Motor neuron (in vitro differentiated cells): ENCODE results near the gene HOXC4. TPM values are rescaled to one million over a fixed set of nuclear protein-coding genes. Genes with fewer than 3 reads are reported as not detected.

Experiments used
- ATAC-seq, 8 experiments: fragments of 200-7000 bp; cut with Tn5 transposase; replicated peaks in 6 of 8; 2 replicates each; pipeline ENCODE4 v1.8.0; 2021; ENCODE audit warnings: mild to moderate bottlenecking in 8 of 8, moderate library complexity in 8 of 8
- H3K27ac ChIP-seq, 2 donors: fragments of 250-450 bp; sonication (Bioruptor Pico); 2 replicates each; pipeline ENCODE4 v1.9.0; 2021; ENCODE audit warnings: antibody characterized with exemption in 2 of 2, mild to moderate bottlenecking in 2 of 2, moderate library complexity in 1 of 2
- H3K4me1 ChIP-seq, 2 donors: fragments of 250-450 bp; sonication (Bioruptor Pico); replicated peaks in 1 of 2; 2 replicates each; pipeline ENCODE4 v1.6.1; 2021; ENCODE audit warnings: antibody characterized with exemption in 2 of 2, mild to moderate bottlenecking in 2 of 2, moderate library complexity in 1 of 2
- H3K4me3 ChIP-seq, 5 donors: fragments of 250-450 bp; sonication (Bioruptor Pico); 2 replicates each; pipeline ENCODE4 v1.9.0; 2021; ENCODE audit warnings: antibody characterized with exemption in 5 of 5, mild to moderate bottlenecking in 5 of 5, moderate library complexity in 4 of 5
- WGBS, 10 experiments: fragments of 450-650 bp; shearing (Covaris generic); methylation state at CpG; one replicate each; pipeline ENCODE4 v1.0.0; 2022; 5-methylcytosine and 5-hydroxymethylcytosine counted together
- in situ Hi-C, 9 experiments: fragments of 400-800 bp; cut with MboI; loops; one replicate each; pipeline ENCODE4 v1.15.0; 2021; ENCODE audit warnings: low sequenced_read_pairs in 9 of 9, low pct_unique_long_range_greater_than_20kb in 2 of 9; ENCODE audit not compliant: unreplicated experiment in 9 of 9
- total RNA-seq, 8 experiments: library from RNA; unstranded; fragments of 300-600 nt; gene quantifications; 2 replicates each; pipeline versions ENCODE4 v1.2.3 to v1.2.4, GENCODE V29; 2022

Gene HOXC4
- total RNA-seq = 10 to 100 TPM in 7 of 8 experiments, 1 to 10 TPM in 1; 9.5 to 73.9 (median 40.4) TPM

DNA sequence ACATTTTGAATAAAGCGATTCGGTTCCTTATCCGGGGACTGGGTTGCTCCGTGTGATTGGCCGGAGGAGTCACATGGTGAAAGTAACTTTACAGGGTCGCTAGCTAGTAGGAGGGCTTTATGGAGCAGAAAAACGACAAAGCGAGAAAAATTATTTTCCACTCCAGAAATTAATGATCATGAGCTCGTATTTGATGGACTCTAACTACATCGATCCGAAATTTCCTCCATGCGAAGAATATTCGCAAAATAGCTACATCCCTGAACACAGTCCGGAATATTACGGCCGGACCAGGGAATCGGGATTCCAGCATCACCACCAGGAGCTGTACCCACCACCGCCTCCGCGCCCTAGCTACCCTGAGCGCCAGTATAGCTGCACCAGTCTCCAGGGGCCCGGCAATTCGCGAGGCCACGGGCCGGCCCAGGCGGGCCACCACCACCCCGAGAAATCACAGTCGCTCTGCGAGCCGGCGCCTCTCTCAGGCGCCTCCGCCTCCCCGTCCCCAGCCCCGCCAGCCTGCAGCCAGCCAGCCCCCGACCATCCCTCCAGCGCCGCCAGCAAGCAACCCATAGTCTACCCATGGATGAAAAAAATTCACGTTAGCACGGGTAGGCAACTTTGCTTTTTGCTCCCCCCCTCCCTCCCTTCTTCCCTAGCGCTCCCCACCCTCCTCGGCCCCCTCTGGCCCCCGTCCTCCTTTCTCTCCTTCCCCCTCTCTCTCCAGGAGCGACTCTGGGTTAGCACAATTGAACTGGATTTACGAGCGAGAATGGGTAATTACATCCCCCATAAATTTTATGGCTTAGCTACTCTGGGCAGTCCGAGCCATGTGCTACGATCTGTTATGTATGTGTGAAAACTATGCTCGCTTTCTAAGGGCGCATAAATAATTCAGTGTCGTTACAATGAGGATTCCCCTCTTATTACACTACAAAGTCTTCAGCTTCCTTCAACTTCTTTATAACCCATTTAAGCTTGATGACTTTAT is at the start of gene HOXC4:
TSS of gene HOXC4 (plus strand) at position 85 of the 991 bp plus-strand sequence. CDS start at position 173, 88 bp downstream.
- Histone ChIP-seq H3K27ac (peak within 1 kb of the TSS; percentile 95 to 97), H3K4me1 (peaks cover 58 to 89% of the 10 kb centered on the region in 2 donors), H3K4me3 (peak within 1 kb of the TSS; percentile 36 to 67 (median 49))
- in situ Hi-C loops = no loop called here
- ATAC-seq = peak in 7 of 8 experiments; percentile 12 to 78 (median 47)
- 4 to 100% (median 8%) methylated on average over 2 to 15 of the region's 52 CpGs; no CpG with 5 or more reads in 5 of the 10 experiments for WGBS, 10 experiments

DNA sequence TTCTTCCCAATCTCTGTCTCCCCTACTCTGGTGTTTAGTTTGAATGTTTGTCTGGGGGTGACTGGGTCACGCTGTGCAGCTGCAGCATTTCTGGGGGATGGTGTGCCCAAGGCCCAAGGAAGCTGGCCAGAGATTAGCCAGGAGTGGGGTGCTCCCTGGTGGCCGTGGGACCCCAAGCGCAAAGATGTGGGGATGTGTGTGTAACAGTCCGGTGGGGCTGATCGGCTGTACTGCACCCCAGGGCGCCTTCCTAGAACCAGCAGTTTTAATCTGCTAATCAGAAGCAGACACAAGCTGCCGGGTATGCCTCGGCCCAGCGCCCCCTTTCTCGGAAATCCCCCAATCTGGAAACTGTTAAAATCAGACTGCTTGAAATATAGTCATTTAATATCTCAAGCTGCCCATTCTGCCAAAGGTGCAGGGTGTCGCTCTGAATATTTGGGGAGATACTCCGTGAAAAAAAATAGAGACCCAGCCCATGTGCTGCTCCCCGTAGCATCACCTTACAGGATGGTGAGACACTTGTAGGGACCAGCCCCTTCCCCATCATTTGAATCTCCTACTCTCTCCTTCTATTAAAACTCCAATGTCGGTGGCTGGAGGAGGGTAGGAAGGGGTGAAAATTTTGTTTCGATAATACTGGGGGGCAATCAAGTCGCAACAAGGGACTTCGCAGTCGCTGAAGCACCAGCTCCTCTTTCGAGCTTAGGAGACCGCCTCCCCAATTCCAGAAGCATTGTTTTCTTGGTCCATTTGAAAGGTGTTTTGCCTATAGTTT is 49.4 kb upstream of the HOXC4 start:
- no peak for ATAC-seq
- WGBS, 10 experiments = 20 to 67% (median 47%) methylated on average over 1 to 16 of the region's 20 CpGs; no CpG with 5 or more reads in 1 of the 10 experiments
- Histone ChIP-seq H3K4me3 (no peak overlapping the region), H3K4me1 (peaks cover 7 to 13% of the 10 kb centered on the region in 2 donors), H3K27ac (no peak overlapping the region)
- in situ Hi-C loops = loop anchor here in 4 of 9 experiments (10.0 to 25.0 kb wide), 3 partner anchors 201 to 383 kb away; partner anchors contain the start of genes GPR84 (in 2 of the 4) and ZNF385A (in 1 of the 4)

DNA sequence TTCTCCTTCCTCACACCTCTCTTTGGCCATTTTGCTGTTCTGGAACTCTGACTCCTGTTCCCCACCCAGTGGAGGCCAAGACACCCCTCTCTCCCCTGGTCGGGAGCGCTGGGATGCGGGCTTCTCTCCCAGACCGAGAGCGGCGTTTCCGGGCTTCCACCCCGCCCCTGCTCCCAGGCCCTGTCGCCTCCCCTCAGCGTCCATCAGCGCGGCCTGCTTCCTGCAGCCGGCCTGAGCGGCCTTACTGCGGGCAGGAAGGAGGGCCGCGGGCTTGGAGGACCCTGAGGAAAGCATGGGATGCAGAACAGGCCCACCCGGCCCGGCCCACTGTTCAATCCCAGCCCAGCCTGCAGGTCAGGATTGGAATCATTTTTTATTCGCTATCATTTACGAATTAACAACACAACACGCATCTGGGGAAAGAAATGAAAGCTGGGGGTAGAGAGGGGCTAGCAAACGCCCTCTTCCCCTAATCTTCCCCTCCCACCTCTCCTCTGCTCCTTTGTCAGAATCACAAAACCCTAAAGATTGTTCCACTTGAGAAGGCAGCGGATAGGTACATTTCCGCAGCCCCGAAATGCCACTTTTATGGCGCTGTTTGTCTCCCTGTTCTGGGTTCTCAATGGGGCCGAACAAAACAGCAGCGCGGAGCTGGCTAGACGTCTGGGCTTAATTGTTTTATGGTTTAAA is 48.6 kb upstream of the HOXC4 start:
- no peak overlapping the region for H3K4me3 ChIP-seq
- WGBS, 10 experiments = 3 to 67% (median 40%) methylated on average over 3 to 9 of the region's 31 CpGs; no CpG with 5 or more reads in 3 of the 10 experiments
- in situ Hi-C loops = loop anchor here in 4 of 9 experiments (10.0 to 25.0 kb wide), 3 partner anchors 200 to 382 kb away; partner anchors contain the start of genes GPR84 (in 2 of the 4) and ZNF385A (in 1 of the 4)
- no peak overlapping the region for H3K27ac ChIP-seq
- peaks cover 10 to 17% of the 10 kb centered on the region in 2 donors for H3K4me1 ChIP-seq
- ATAC-seq = peak in 2 of 8 experiments; percentile 4 to 7

DNA sequence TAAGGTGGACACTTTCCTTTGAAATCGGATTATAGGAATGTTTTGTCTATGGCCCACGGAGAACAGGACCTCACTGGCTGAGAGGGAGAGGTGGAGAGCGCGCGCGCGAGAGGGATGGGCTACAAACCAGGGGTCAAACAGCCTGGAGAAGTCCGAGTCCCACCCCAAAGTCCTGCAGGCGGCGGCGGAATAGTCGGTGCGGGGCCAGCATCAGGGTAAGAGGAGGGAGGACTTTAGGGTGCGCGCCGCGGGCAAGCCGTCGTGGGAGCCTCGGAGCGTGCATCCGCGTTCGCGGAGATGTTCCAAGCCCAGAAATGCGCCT is 48.1 kb upstream of the HOXC4 start:
- peaks cover 10 to 16% of the 10 kb centered on the region in 2 donors for H3K4me1 ChIP-seq
- no peak overlapping the region for H3K27ac ChIP-seq
- no peak overlapping the region for H3K4me3 ChIP-seq
- in situ Hi-C loops = loop anchor here in 4 of 9 experiments (10.0 to 25.0 kb wide), 3 partner anchors 199 to 382 kb away; partner anchors contain the start of genes GPR84 (in 2 of the 4) and ZNF385A (in 1 of the 4)
- ATAC-seq = peak in 2 of 8 experiments; percentile 4 to 6
- WGBS, 10 experiments = 0 to 52% (median 6%) methylated on average over 1 to 16 of the region's 26 CpGs; no CpG with 5 or more reads in 1 of the 10 experiments

DNA sequence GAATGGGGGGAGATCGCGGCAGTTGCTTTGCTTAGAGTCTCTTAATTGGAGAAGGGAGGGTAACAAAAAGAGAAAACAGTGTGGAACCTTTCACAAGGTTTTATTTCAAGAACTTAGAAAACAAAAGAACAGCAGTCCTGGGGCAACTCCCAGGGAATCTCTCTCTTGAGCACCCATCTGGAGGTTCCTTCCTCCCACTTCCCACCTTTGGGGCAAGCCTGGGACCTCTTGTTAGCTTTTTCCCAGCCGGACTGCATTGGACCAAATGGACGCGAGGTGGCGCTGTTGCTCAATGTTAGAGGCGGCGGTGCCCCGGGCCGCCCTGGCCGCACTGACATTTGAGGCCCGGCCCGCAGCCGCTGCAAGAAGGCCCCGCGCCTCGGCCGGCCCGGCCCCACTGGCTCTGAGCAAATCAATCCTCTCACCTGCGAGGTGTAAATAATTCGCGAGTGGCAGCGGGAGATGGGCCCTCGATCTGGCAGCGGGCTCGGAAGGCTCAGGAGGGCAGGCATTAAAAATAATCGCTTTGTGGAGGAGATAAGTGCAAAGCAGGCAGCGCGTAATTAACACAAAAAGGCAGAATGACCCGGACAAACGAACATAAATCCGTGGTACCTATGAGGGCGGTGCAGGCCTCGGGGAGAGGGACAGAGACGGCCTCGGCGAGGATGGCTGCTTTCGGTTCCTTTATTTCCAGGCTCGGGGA is 47.6 kb upstream of the HOXC4 start:
- WGBS, 10 experiments = 2 to 53% (median 12%) methylated on average over 3 to 25 of the region's 39 CpGs; no CpG with 5 or more reads in 2 of the 10 experiments
- Histone ChIP-seq H3K27ac (no peak overlapping the region), H3K4me1 (peaks cover 10 to 13% of the 10 kb centered on the region in 2 donors), H3K4me3 (peak overlapping the region in 2 of 5 donors; percentile 5 to 19)
- peak; percentile 57 to 87 (median 74) for ATAC-seq
- in situ Hi-C loops = loop anchor here in 4 of 9 experiments (10.0 to 25.0 kb wide), 3 partner anchors 199 to 381 kb away; partner anchors contain the start of genes GPR84 (in 2 of the 4) and ZNF385A (in 1 of the 4)

DNA sequence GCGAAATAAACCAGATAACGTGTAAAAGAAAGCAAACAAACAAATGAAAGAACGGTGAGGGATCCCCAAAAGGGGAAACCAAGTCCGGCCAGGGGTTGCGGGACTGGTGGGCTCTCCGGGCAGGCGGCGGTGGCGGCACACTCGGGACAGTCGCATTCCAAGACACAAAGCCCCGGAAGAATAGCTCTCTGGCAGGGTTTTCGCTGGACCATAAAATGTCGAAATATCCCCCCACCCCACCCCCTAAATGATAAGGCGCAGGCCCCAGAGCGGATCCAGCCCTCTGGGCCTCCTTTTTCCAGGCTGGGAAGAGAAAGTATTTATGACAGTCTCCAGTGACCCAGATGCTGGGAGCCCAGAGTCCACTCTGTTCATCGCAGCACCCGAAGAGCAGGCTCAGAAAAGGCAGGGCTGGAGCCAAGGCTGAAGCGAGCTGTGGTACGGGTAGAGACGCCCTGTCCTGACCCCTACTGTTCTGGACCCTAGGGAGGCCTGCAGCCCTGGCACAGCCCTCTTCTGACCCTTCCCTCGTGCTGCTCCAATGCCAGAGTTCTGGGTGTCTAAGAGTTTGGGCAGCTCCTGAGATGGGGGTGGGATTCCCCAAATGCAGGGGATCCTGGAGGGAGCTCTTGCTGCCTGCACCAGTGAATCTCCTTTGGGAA is 46.9 kb upstream of the HOXC4 start:
- H3K4me1 ChIP-seq = peaks cover 10 to 13% of the 10 kb centered on the region in 2 donors
- H3K27ac ChIP-seq = no peak overlapping the region
- no peak overlapping the region for H3K4me3 ChIP-seq
- 10 to 100% (median 26%) methylated on average over 1 to 8 of the region's 22 CpGs; no CpG with 5 or more reads in 4 of the 10 experiments for WGBS, 10 experiments
- ATAC-seq = no peak
- in situ Hi-C loops = loop anchor here in 4 of 9 experiments (10.0 to 25.0 kb wide), 3 partner anchors 198 to 381 kb away; partner anchors contain the start of genes GPR84 (in 2 of the 4) and ZNF385A (in 1 of the 4)

DNA sequence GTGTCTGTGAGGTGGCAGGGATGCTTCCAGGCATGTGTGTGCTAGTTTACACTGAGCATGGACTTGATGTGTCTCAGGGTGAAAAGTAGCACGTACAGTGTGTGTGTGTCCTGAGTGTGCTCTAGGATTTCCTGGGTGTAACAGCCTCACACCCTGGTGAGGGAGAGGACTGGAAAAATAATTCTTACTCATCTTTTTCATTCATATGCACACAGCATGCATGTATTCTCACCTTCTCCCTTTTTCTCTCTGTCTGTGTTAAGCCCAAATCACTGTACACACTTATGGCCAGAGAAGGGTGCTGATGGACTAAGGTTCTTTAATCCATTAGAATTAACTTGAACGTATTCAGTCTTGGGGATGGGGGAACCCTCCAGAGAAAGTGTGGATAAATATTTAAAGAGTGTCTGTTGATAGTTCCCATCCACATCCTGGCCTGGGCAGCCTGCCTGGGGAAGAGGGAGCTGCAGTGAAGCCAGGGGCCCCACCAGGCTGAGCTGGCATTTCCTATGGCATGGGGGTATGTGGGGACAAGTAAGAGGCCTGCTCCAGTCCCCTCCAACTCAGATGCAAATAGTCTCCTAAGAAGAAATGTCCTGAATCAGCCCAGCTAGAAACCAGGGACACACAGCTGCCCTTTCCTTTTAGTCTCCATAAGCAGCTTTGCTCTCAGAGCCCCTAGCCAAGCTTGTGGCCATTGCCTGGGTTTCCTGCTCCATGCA is 45.9 kb upstream of the HOXC4 start:
- H3K4me3 ChIP-seq = no peak overlapping the region
- in situ Hi-C loops = loop anchor here in 4 of 9 experiments (10.0 to 25.0 kb wide), 3 partner anchors 197 to 380 kb away; partner anchors contain the start of genes GPR84 (in 2 of the 4) and ZNF385A (in 1 of the 4)
- 40 to 100% (median 58%) methylated on average over 1 to 2 of the region's 2 CpGs; no CpG with 5 or more reads in 6 of the 10 experiments for WGBS, 10 experiments
- peak in 1 of 8 experiments; percentile 4 for ATAC-seq
- H3K4me1 ChIP-seq = peaks cover 10 to 13% of the 10 kb centered on the region in 2 donors
- no peak overlapping the region for H3K27ac ChIP-seq

DNA sequence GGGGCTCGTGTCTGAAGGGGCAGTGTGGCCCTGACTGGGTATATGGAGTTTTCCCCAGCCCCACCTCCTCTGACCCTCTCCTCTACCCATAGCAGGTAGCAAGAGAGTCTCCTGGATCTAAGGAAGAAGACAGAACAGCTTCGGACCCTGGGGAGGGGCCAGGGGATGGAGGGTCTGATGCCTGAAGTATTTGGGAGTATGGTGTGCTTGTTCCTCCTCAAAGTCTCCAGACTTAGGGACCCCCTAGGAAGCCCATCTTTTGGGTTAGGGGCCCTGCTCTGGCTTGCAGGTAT is 45.4 kb upstream of the HOXC4 start:
- ATAC-seq = no peak

DNA sequence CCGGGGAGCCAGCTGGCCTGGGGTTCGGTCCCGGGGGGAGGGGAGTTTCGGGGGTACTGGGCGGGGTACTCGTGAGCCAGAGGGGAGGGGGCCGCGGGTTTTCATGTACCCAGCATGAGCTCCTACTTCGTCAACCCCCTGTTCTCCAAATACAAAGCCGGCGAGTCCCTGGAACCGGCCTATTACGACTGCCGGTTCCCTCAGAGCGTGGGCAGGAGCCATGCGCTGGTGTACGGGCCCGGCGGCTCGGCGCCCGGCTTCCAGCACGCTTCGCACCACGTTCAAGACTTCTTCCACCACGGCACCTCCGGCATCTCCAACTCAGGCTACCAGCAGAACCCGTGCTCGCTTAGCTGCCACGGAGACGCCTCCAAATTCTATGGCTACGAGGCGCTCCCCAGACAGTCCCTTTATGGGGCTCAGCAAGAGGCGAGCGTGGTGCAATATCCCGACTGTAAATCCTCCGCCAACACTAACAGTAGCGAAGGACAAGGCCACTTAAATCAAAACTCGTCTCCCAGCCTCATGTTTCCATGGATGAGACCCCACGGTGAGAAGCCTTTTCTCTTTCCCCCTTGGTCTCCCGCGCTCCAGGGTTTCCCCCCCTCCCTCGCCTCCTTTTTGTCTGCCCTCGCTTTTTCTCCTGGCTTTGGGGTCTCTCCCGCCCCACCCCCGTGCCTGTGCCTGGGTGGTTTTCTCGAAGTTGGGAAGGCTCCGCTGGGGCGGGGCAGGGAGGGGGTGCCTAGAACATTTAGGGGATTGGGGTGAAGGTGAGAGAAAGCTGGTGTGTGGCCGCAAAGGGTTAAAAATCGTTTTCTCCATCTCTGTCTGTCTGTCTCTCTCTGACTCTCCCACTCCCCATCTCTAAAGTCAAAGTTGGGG is 44.2 kb upstream of the HOXC4 start:
- Histone ChIP-seq H3K4me1 (peaks cover 10 to 13% of the 10 kb centered on the region in 2 donors), H3K4me3 (peak overlapping the region; percentile 18 to 51 (median 28)), H3K27ac (no peak overlapping the region)
- WGBS, 10 experiments = 0 to 7% (median 6%) methylated on average over 3 to 12 of the region's 51 CpGs; no CpG with 5 or more reads in 6 of the 10 experiments
- peak; percentile 16 to 71 (median 65) for ATAC-seq
- in situ Hi-C loops = loop anchor here in 4 of 9 experiments (10.0 to 25.0 kb wide), 3 partner anchors 195 to 378 kb away; partner anchors contain the start of genes GPR84 (in 2 of the 4) and ZNF385A (in 1 of the 4)

More for the DNA sequence above, 45.4 kb upstream of the HOXC4 start:
- in situ Hi-C loops = loop anchor here in 4 of 9 experiments (10.0 to 25.0 kb wide), 3 partner anchors 197 to 379 kb away; partner anchors contain the start of genes GPR84 (in 2 of the 4) and ZNF385A (in 1 of the 4)
- no peak overlapping the region for H3K27ac ChIP-seq
- peaks cover 10 to 13% of the 10 kb centered on the region in 2 donors for H3K4me1 ChIP-seq
- 29 to 57% (median 38%) methylated on average over 1 to 2 of the region's 2 CpGs; no CpG with 5 or more reads in 6 of the 10 experiments for WGBS, 10 experiments
- peak overlapping the region in 1 of 5 donors; percentile 51 for H3K4me3 ChIP-seq
